ENCODE data around the gene SBF2.
"Not testable (repeated sequence)": the region's sequence is repeated elsewhere in the genome, so short reads cannot be mapped to it uniquely, and the experiment has no call there.

SBF2 gene

DNA sequence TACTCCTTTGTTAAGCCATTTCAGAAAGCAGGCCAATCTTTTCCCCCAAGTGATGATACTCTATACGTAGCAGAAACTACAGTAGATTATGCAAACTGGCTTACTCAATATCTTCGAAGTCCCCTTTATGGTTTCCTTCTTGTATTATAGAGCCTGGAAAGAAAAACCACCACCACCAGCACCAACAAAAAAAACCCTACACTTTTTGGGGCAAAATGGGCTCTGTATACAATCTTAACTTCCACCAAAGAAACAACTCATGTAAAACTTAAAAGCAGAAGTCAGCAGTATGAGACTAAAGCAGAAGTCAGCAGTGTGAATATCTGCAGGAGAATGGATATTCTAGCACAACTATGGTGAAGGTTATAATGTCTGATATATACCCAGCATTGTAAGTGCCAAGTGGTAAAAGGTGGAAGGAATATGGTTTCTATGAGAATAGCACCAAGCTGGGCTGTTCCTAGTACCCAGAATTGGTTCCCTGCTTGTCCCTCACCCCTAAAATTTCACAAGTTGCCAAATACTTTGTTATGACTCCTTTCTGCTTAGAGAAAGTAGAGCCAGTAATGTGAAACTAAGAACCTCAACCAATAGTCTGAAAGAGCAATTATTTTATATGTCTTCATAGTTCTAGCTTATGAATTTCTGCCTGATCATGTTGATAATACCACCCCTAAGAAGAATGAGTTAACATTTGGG is 252.1 kb downstream of the SBF2 start:
- DNase-seq (ENCODE audit: low read depth, low spot score) = no peak
- no peak overlapping the region for H3K4me3 ChIP-seq (ENCODE audit: low read depth, low read length)
- TF ChIP-seq, protein P1, sequence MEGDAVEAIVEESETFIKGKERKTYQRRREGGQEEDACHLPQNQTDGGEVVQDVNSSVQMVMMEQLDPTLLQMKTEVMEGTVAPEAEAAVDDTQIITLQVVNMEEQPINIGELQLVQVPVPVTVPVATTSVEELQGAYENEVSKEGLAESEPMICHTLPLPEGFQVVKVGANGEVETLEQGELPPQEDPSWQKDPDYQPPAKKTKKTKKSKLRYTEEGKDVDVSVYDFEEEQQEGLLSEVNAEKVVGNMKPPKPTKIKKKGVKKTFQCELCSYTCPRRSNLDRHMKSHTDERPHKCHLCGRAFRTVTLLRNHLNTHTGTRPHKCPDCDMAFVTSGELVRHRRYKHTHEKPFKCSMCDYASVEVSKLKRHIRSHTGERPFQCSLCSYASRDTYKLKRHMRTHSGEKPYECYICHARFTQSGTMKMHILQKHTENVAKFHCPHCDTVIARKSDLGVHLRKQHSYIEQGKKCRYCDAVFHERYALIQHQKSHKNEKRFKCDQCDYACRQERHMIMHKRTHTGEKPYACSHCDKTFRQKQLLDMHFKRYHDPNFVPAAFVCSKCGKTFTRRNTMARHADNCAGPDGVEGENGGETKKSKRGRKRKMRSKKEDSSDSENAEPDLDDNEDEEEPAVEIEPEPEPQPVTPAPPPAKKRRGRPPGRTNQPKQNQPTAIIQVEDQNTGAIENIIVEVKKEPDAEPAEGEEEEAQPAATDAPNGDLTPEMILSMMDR (IDR thresholded peaks at IDR 0.05; ENCODE audit: low read depth, low read length) = no peak
- in situ Hi-C loops (cut with HindIII; ENCODE audit: low sequenced_read_pairs) = no loop called here

DNA sequence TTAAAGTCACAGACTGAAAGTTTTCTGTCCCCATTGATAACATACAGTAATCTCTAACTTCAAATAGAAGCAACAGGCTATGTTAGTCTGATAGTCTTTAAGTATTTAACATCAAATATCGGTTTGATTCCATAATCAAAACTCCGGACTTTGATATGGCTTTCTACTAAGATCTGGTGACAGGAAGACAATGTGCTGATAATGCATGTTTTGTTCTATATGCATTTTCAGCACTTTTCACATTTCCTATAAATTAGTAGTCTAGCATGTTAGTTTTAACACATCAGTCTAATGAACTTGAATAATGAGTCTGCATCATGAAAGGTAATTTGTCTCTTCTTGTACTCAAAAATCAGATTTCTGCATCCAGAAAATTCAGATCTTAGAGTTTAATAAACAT is 252.7 kb downstream of the SBF2 start:
- in situ Hi-C loops (cut with HindIII; ENCODE audit: low sequenced_read_pairs) = no loop called here
- TF ChIP-seq, protein P1 (IDR thresholded peaks at IDR 0.05; ENCODE audit: low read depth, low read length) = no peak
- DNase-seq (ENCODE audit: low read depth, low spot score) = no peak
- H3K4me3 ChIP-seq (ENCODE audit: low read depth, low read length) = no peak overlapping the region

DNA sequence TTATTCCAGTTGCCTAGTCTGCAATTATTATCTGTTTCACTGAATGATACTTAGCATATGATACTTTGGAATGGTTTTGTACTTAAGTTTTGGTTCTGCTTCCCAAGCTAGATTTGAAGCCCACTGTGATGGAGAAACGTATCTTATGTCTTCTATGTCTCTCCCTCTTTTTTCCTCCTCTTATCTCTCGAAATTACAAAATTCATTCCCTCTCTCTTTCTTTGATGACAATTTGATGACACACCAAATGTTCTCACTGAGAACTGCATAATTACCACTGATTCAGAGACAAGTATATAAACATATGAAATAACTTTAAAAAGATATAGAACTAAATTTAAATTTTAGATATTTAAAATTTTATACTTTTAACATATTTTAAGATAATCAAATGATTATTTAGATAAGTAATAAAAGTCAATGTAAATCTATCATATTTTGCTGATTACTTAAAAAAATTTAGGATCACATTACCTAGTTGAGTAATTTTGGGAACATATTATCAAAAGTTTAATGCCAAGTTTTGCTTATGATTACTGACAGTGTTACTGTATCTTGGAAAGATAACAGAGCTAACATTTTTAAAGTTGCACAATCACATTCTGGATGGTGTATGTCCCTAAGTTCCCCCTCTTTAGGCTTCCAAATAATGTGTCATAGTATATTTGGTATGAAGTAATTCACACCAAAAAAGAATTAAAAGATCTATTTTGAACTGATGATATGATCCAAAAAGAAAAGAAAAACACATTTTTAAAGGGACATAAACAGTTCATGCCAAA is 255.3 kb downstream of the SBF2 start:
- no peak overlapping the region for H3K4me3 ChIP-seq (ENCODE audit: low read depth, low read length)
- TF ChIP-seq, protein P1 (IDR thresholded peaks at IDR 0.05; ENCODE audit: low read depth, low read length) = no peak
- DNase-seq (ENCODE audit: low read depth, low spot score) = no peak
- in situ Hi-C loops (cut with HindIII; ENCODE audit: low sequenced_read_pairs) = no loop called here

DNA sequence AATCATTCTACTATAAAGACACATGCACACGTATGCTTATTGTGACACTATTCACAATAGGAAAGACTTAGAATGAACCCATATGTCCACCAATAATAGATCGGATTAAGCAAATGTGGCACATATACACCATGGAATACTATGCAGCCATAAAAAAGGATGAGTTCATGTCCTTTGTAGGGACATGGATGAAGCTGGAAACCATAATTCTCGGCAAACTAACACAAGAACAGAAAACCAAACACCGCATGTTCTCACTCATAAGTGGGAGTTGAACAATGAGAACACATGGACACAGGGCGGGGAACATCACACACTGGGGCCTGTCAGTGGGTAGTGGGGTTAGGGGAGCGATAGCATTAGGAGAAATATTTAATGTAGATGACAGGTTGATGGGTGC is 258.1 kb downstream of the SBF2 start:
- H3K4me3 ChIP-seq (ENCODE audit: low read depth, low read length); in situ Hi-C loops (cut with HindIII; ENCODE audit: low sequenced_read_pairs); DNase-seq (ENCODE audit: low read depth, low spot score): not testable (repeated sequence)

DNA sequence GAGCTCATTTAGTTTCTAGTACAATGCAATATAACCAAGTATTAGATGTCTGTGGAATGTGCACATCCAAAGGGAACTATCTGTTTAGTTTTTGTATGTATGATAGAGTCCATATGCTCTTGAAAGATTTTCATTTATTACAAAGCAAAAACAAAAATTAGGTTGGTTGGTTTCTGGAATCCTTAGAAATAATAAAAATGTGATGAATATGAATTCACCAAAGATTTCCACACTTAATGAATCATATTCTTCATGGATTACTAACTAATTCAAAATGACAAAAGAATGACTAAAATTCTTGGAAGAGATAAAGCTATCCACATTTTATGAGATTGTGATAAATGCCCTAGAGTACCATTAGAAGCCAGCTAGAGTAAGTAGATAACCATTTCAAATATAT is 261.1 kb downstream of the SBF2 start:
- TF ChIP-seq, protein P1 (IDR thresholded peaks at IDR 0.05; ENCODE audit: low read depth, low read length) = no peak
- H3K4me3 ChIP-seq (ENCODE audit: low read depth, low read length) = no peak overlapping the region
- DNase-seq (ENCODE audit: low read depth, low spot score) = no peak
- in situ Hi-C loops (cut with HindIII; ENCODE audit: low sequenced_read_pairs) = no loop called here

DNA sequence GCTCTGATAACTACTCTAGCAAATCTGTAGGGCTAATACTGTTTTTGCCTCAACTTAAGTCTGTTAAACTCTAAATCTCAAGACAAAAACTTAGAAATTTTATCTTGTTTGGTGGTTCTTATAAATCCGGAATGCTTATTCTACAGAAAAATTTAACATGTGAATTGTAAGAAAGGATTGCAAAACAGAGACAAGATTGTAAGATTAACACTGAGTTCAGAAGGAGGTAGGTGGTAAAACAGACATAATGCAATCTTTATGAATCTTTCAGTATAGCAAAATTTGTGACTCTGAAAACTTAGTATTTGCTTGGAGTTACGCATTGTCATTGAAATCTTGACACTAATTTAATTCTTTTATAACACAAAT is 263.9 kb downstream of the SBF2 start:
- in situ Hi-C loops (cut with HindIII; ENCODE audit: low sequenced_read_pairs) = no loop called here
- TF ChIP-seq, protein P1 (IDR thresholded peaks at IDR 0.05; ENCODE audit: low read depth, low read length) = no peak
- DNase-seq (ENCODE audit: low read depth, low spot score) = no peak

More for the DNA sequence above, 263.9 kb downstream of the SBF2 start:
- no peak overlapping the region for H3K4me3 ChIP-seq (ENCODE audit: low read depth, low read length)

Measured in astrocyte of the spinal cord (primary cell).